GM06990 (cell line): Measurements from ENCODE around the gene ISLR2.

Experiments used
- DNase-seq: peaks from one replicate; pipeline ENCODE4 v3.0.0-alpha.2; 2011; ENCODE audit not compliant: insufficient read length; ENCODE audit errors: extremely low read depth
- H3K27me3 ChIP-seq: replicated peaks from 2 replicates; pipeline ENCODE4 v1.6.0; 2011; ENCODE audit warnings: low read length; ENCODE audit not compliant: control insufficient read depth, insufficient read depth
- H3K36me3 ChIP-seq: 2 replicates; pipeline ENCODE4 v1.5.1; 2011; ENCODE audit warnings: low read length; ENCODE audit not compliant: control insufficient read depth, insufficient read depth
- H3K4me3 ChIP-seq: replicated peaks from 2 replicates; pipeline ENCODE4 v1.5.1; 2011; ENCODE audit warnings: low read depth, mild to moderate bottlenecking, control low read depth, low read length
- CTCF ChIP-seq: IDR thresholded peaks from 2 replicates; pipeline ENCODE4 v1.5.1; 2011; ENCODE audit warnings: low read length, control low read depth, mild to moderate bottlenecking, inconsistent platforms; ENCODE audit not compliant: insufficient read depth, poor library complexity, severe bottlenecking

Gene ISLR2

GRCh38 chr15:74135041-74135565 is 4.7 kb downstream of the ISLR2 start:
- Histone ChIP-seq H3K36me3 (no peaks in the 10 kb centered on the region), H3K27me3 (peaks cover 6% of the 10 kb centered on the region), H3K4me3 (no peak overlapping the region)
- no peak for TF ChIP-seq CTCF
- DNase-seq, result no peak

DNA sequence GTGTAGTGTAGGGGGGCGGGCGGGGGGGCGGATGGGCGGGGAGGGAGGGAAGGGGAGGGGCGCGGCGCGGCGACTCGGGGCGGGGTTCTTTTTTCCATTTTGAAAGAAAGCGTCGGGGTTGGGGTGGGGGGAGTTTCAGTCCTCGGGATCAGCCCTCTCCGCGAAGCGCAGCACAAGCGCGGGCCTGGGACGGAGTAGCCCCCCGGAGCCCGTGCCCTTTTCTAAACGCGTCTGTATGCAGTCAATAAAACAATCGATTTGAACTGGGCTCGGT is 6.1 kb downstream of the ISLR2 start:
- H3K4me3 ChIP-seq, result peak overlapping the region; percentile 60
- no peak for TF ChIP-seq CTCF
- no peak for DNase-seq
- H3K36me3 ChIP-seq, result no peaks in the 10 kb centered on the region
- H3K27me3 ChIP-seq, result peaks cover 4% of the 10 kb centered on the region

DNA sequence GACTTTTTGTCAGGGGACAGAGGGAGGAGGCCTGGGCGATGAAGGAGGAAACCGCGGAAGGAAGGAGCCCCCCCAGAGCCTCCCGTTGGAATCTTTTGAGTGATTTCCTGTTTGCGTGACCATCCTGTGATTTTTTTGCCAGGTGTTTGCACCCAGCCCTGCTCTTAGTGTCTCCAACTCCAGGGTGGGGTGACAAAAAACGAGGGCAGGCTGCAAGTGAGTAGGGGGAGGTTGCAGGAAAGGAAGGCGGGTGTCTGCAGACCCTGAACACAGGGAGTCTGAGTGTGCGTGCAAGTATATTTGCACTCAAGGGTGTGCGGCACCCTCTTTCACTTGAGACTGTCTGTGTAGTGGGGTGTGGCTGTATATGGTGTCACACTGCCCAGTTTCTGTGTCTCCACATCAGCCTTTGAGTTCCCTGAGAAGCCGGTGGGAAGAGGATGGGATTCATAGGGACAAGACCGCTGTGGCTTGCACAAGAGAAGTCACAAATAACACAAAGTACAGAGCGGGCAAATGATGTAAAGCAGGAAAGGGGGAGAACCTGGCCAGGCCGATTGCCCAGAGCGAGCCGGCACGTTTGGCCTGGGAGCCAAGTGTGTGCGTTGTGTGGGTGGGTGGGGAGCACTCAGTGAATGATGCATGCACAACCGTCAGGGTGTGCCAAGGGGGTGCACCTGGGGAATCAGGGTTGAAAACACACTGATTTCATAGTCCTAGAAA is 6.6 kb downstream of the ISLR2 start:
- no peak for DNase-seq
- TF ChIP-seq CTCF, result no peak
- H3K27me3 ChIP-seq, result no peaks in the 10 kb centered on the region; the same call in none of the 2 replicates
- no peaks in the 10 kb centered on the region for H3K36me3 ChIP-seq
- peak overlapping the region; percentile 60 for H3K4me3 ChIP-seq

- no peak overlapping the region for H3K4me3 ChIP-seq
- no peaks in the 10 kb centered on the region; the same call in 1 of the 2 replicates for H3K27me3 ChIP-seq
- DNase-seq, result no peak
- TF ChIP-seq CTCF, result no peak
- H3K36me3 ChIP-seq, result no peaks in the 10 kb centered on the region
These were observed 7.1 kb downstream of the ISLR2 start for GRCh38 chr15:74137537-74137894.

GRCh38 chr15:74138642-74139041 is 8.3 kb downstream of the ISLR2 start:
- Histone ChIP-seq H3K36me3 (no peaks in the 10 kb centered on the region), H3K27me3 (no peaks in the 10 kb centered on the region), H3K4me3 (no peak overlapping the region)
- no peak for DNase-seq
- TF ChIP-seq CTCF, result no peak

DNA sequence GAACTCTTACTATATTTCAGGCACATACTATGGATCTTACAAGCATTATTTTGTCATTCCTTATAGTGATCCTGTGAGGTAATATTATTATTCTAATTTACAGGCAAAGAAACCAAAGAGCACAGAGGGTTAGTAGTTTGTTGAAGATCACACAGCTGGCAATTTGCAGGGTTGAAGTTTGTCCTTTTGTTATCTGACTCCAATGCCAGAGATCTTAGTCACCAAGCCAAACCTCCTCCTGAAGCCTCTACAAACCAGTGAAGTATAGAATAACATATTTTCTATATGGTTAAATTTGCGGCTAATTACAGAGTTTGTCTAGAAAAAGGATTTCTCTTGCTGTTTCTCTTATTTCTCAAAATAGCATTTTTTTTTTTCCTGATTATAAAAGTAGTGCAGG is 11.2 kb downstream of the ISLR2 start:
- no peak overlapping the region for H3K4me3 ChIP-seq
- H3K27me3 ChIP-seq, result no peaks in the 10 kb centered on the region
- TF ChIP-seq CTCF, result no peak
- DNase-seq, result no peak
- H3K36me3 ChIP-seq, result no peaks in the 10 kb centered on the region
